Gastrocnemius medialis (tissue), 4 donors: ENCODE data around the gene NTM. TPM values are rescaled to one million over a fixed set of nuclear protein-coding genes. Genes with fewer than 3 reads are reported as not detected.

Experiments used
- ATAC-seq, 2 donors: fragments of 150-250 bp; one replicate each; pipeline ENCODE4 v1.9.1; 2016
- DNase-seq, 2 donors: peaks; one replicate each; pipeline ENCODE4 v3.0.0-alpha.2; 2019
- H3K27ac ChIP-seq, 4 donors: fragments of 200-600 bp; sonication (generic); 1 replicate in 1 of 4; 2 replicates in 3 of 4; pipeline ENCODE4 v1.5.1; 2016 to 2018; ENCODE audit warnings: mild to moderate bottlenecking in 2 of 4, moderate library complexity in 1 of 4
- H3K27me3 ChIP-seq, 3 donors: fragments of 200-600 bp; sonication (generic) in 2 of 3; 1 replicate in 1 of 3; 2 replicates in 2 of 3; pipeline versions ENCODE4 v1.5.1 to v1.6.0; 2016 to 2019; ENCODE audit warnings: mild to moderate bottlenecking in 1 of 3, moderate library complexity in 1 of 3
- H3K36me3 ChIP-seq, 2 donors: fragments of 200-600 bp; sonication (generic) in 1 of 2; one replicate each; pipeline ENCODE4 v1.5.1; 2017 to 2018
- H3K4me1 ChIP-seq, 2 donors: fragments of 200-600 bp; sonication (generic) in 1 of 2; one replicate each; pipeline ENCODE4 v1.5.1; 2016 to 2017; ENCODE audit warnings: mild to moderate bottlenecking in 2 of 2
- H3K4me3 ChIP-seq, 4 donors: fragments of 200-600 bp; sonication (generic) in 3 of 4; 1 replicate in 1 of 4; 2 replicates in 3 of 4; pipeline ENCODE4 v1.5.1; 2016 to 2019; ENCODE audit warnings: mild to moderate bottlenecking in 2 of 4
- H3K9me3 ChIP-seq, 3 donors: fragments of 200-600 bp; sonication (generic) in 2 of 3; 1 replicate in 1 of 3; 2 replicates in 2 of 3; pipeline ENCODE4 v1.5.1; 2016 to 2019
- CTCF ChIP-seq, 5 experiments: fragments of 450-650 bp in 3 of 5; fragments of 200-600 bp in 2 of 5; sonication (generic) in 2 of 5; IDR thresholded peaks in 4 of 5; conservative IDR thresholded peaks in 1 of 5; 1 replicate in 4 of 5; 2 replicates in 1 of 5; pipeline ENCODE4 v1.5.1; 2016 to 2019; ENCODE audit warnings: antibody characterized with exemption in 5 of 5, mild to moderate bottlenecking in 3 of 5, moderate library complexity in 3 of 5
- POLR2A ChIP-seq, 2 donors: fragments of 450-650 bp; IDR thresholded peaks; one replicate each; pipeline ENCODE4 v1.6.1; 2017; ENCODE audit warnings: antibody characterized with exemption in 2 of 2, mild to moderate bottlenecking in 2 of 2, moderate library complexity in 2 of 2
- in situ Hi-C, 4 donors: fragments of 200-750 bp; cut with MboI; loops; one replicate each; pipeline versions ENCODE4 v1.15.0 to v1.8.0; 2017; ENCODE audit warnings: low sequenced_read_pairs in 4 of 4
- intact Hi-C: fragments of 100-400 bp; cut with DNase I; formaldehyde crosslinking; loops from one replicate; pipeline ENCODE4 v1.15.1; 2023; ENCODE audit warnings: low total_unique reads
- total RNA-seq, 4 donors: library from RNA; depleted of rRNA; stranded (reverse); fragments of >200 nt; gene quantifications; one replicate each; pipeline versions ENCODE4 v1.1.0 to v1.2.3, GENCODE V29; 2016

NTM gene
- total RNA-seq, 4 donors from 2014 or later, result 0.69 TPM; not detected in 3

DNA sequence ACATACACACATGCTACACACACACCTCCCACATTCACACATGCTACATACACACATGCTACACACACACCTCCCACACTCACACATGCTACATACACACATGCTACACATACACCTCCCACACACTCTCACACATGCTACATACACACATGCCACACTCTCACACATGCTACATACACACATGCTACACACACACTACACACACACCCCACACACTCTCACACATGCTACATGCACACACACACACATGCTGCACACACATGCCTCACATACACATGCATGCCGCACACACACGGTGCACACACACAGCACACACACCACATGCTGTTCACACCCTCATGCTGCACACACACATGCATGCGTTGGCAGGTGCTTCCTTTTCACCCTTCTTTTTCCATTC, 495.4 kb downstream of the NTM start:
- TF ChIP-seq CTCF (IDR thresholded peaks at IDR 0.05 in 4 of 5, conservative IDR thresholded peaks at IDR 0.05 in 1 of 5) (no peak), POLR2A (IDR thresholded peaks at IDR 0.05) (no peak)
- in situ Hi-C loops, result loop anchor here in 3 of 4 donors (25.0 kb wide), 1 partner anchor 271 kb away; no protein-coding TSS in a partner anchor
- Histone ChIP-seq H3K27ac (no peak overlapping the region), H3K36me3 (no peaks in the 10 kb centered on the region), H3K4me1 (no peaks in the 10 kb centered on the region), H3K9me3 (no peaks in the 10 kb centered on the region), H3K27me3 (no peaks in the 10 kb centered on the region), H3K4me3 (no peak overlapping the region)
- DNase-seq (no peak), ATAC-seq (no peak)
- intact Hi-C loops, result no loop called here

- no peaks in the 10 kb centered on the region for H3K4me1 ChIP-seq
- TF ChIP-seq CTCF (IDR thresholded peaks at IDR 0.05 in 4 of 5, conservative IDR thresholded peaks at IDR 0.05 in 1 of 5) (no peak), POLR2A (IDR thresholded peaks at IDR 0.05) (no peak)
- H3K27ac ChIP-seq, result no peak overlapping the region
- no peaks in the 10 kb centered on the region for H3K36me3 ChIP-seq
- intact Hi-C loops (no loop called here), in situ Hi-C loops (loop anchor here in 3 of 4 donors (25.0 kb wide), 1 partner anchor 271 kb away; no protein-coding TSS in a partner anchor)
- ATAC-seq (no peak), DNase-seq (no peak)
- H3K4me3 ChIP-seq, result no peak overlapping the region
- no peaks in the 10 kb centered on the region for H3K9me3 ChIP-seq
- no peaks in the 10 kb centered on the region for H3K27me3 ChIP-seq
Observed at GRCh38 chr11:131866535-131867400, 496.4 kb downstream of the NTM start.

- no peak overlapping the region for H3K27ac ChIP-seq
- no peaks in the 10 kb centered on the region for H3K9me3 ChIP-seq
- no peaks in the 10 kb centered on the region for H3K27me3 ChIP-seq
- H3K36me3 ChIP-seq, result no peaks in the 10 kb centered on the region
- H3K4me1 ChIP-seq, result no peaks in the 10 kb centered on the region
- ATAC-seq, result no peak
- DNase-seq, result peak; percentile 17
- intact Hi-C loops, result loop anchor here (2.0 kb wide), 1 partner anchor 259 kb away; no protein-coding TSS in a partner anchor
- in situ Hi-C loops, result loop anchor here in 3 of 4 donors (25.0 kb wide), 1 partner anchor 270 kb away; no protein-coding TSS in a partner anchor
- TF ChIP-seq POLR2A (IDR thresholded peaks at IDR 0.05) (no peak), CTCF (IDR thresholded peaks at IDR 0.05 in 4 of 5, conservative IDR thresholded peaks at IDR 0.05 in 1 of 5) (peak in 3 of 5 experiments; percentile 24 to 42 (median 36))
- no peak overlapping the region for H3K4me3 ChIP-seq
Observed at GRCh38 chr11:131867457-131868257, 497.2 kb downstream of the NTM start.

DNA sequence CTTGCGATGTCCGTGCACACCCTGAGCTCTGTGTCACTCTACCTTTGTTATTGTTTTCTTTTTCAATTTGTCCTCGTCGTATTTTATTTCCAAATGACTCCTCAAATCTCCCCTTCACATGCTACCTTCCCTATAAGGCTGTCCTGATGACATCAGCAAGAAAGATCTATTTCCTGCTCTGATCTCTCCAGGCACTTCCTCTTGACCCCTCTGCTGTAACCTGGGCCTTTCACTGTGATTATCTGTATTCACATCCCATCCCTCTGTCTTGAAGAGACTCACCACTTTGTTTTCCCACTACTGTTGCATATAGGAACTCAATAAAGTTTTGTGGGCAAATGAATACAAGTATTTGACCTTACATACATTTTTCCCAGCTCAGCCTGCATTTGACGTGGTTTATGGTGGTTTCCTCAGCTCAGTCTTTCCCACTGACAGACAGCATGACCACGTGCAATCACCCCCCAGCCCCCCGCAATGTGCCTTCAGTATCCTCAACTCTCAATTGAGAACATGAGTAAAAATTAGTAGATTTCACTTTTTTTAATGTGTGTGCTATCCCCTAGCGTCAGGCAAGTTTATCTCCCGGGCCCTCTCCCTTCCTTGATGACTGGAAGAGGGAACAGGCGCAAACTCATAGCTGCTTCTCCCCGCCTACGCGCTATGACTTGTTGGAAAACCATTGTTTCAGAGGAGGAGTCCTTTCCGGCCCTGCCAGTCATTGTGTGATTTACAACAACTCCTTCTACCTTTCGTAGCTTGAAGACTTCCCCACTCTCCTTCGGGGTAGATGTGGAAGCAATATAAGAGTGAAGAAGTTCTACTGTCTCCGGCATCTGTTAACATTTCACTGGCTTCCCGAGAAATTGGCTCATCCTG, 498.5 kb downstream of the NTM start:
- no peaks in the 10 kb centered on the region for H3K9me3 ChIP-seq
- H3K36me3 ChIP-seq, result no peaks in the 10 kb centered on the region
- in situ Hi-C loops, result loop anchor here in 3 of 4 donors (25.0 kb wide), 1 partner anchor 268 kb away; no protein-coding TSS in a partner anchor
- H3K4me3 ChIP-seq, result no peak overlapping the region
- no peak overlapping the region for H3K27ac ChIP-seq
- no peak for DNase-seq
- intact Hi-C loops, result loop anchor here (2.0 kb wide), 1 partner anchor 258 kb away; no protein-coding TSS in a partner anchor
- TF ChIP-seq CTCF (IDR thresholded peaks at IDR 0.05 in 4 of 5, conservative IDR thresholded peaks at IDR 0.05 in 1 of 5) (no peak), POLR2A (IDR thresholded peaks at IDR 0.05) (no peak)
- H3K27me3 ChIP-seq, result no peaks in the 10 kb centered on the region
- no peak for ATAC-seq
- H3K4me1 ChIP-seq, result no peaks in the 10 kb centered on the region
